IMR-90 (cell line): ENCODE data around the gene ZNF541. TPM values are rescaled to one million over a fixed set of nuclear protein-coding genes. Genes with fewer than 3 reads are reported as not detected.

ENCODE experiments used
- ATAC-seq: fragments of 200-7000 bp; cut with Tn5 transposase; 2 replicates; pipeline ENCODE4 v1.9.1; 2020; ENCODE audit warnings: low read depth, mild to moderate bottlenecking, moderate library complexity
- BruUV-seq: library from RNA; stranded (reverse); fragments of 400-500 nt; replicated peaks from 2 replicates; lab custom pipeline; 2021; lab: Mats Ljungman, UMichigan
- CTCF ChIA-PET: fragments of 300-600 bp; formaldehyde crosslinking; extraction: SDS; loops from one replicate; lab custom pipeline; 2021; ENCODE audit warnings: antibody characterized with exemption; lab: Yijun Ruan, JAX
- POLR2A ChIA-PET: fragments of 300-600 bp; sonication (Branson Sonifier 250); formaldehyde crosslinking; loops from one replicate; lab custom pipeline; 2022; ENCODE audit warnings: antibody characterized with exemption; ENCODE audit not compliant: unreplicated experiment; lab: Charles Lee
- DNase-seq: peaks from one replicate; pipeline ENCODE4 v3.0.0; 2013
- H2AFZ ChIP-seq: replicated peaks from 2 replicates; pipeline ENCODE3; 2013; ENCODE audit warnings: low read length, mild to moderate bottlenecking; ENCODE audit not compliant: poor library complexity
- H2AK5ac ChIP-seq: 2 replicates; pipeline ENCODE4 v1.6.1; 2013; ENCODE audit warnings: low read depth, low read length, inconsistent platforms
- H2AK9ac ChIP-seq: replicated peaks from 2 replicates; pipeline ENCODE3; 2013; ENCODE audit warnings: mild to moderate bottlenecking, low read depth, low read length, moderate library complexity; ENCODE audit not compliant: poor library complexity
- H2BK120ac ChIP-seq: 2 replicates; pipeline ENCODE4 v1.6.1; 2013; ENCODE audit warnings: low read depth, low read length, inconsistent platforms
- H2BK15ac ChIP-seq: 3 replicates; pipeline ENCODE4 v1.6.1; 2013; ENCODE audit warnings: low read depth, low read length, inconsistent platforms
- H2BK20ac ChIP-seq: 2 replicates; pipeline ENCODE4 v1.6.1; 2013; ENCODE audit warnings: low read depth, mild to moderate bottlenecking, inconsistent platforms, low read length, moderate library complexity
- H2BK5ac ChIP-seq: 2 replicates; pipeline ENCODE4 v1.6.1; 2013; ENCODE audit warnings: mild to moderate bottlenecking, low read depth, low read length, inconsistent platforms; ENCODE audit not compliant: poor library complexity, severe bottlenecking
- H3K14ac ChIP-seq: replicated peaks from 2 replicates; pipeline ENCODE4 v1.6.1; 2013; ENCODE audit warnings: low read depth, low read length, inconsistent platforms
- H3K18ac ChIP-seq: 2 replicates; pipeline ENCODE4 v1.6.1; 2013; ENCODE audit warnings: low read depth, low read length, control low read depth
- H3K23ac ChIP-seq: 2 replicates; pipeline ENCODE4 v1.6.1; 2013; ENCODE audit warnings: low read depth, low read length, inconsistent platforms
- H3K27ac ChIP-seq: 2 replicates; pipeline ENCODE4 v1.5.1; 2013; ENCODE audit warnings: mild to moderate bottlenecking, control low read depth, low read length; ENCODE audit not compliant: insufficient read depth
- H3K27me3 ChIP-seq: 2 replicates; pipeline ENCODE4 v1.6.1; 2013; ENCODE audit warnings: low read length; ENCODE audit not compliant: control insufficient read depth, insufficient read depth
- H3K36me3 ChIP-seq: 2 replicates; pipeline ENCODE4 v1.6.1; 2013; ENCODE audit warnings: low read length, mixed read lengths; ENCODE audit not compliant: control insufficient read depth, insufficient read depth
- H3K4ac ChIP-seq: 2 replicates; pipeline ENCODE4 v1.6.1; 2013; ENCODE audit warnings: low read depth, low read length, inconsistent platforms
- H3K4me1 ChIP-seq: 2 replicates; pipeline ENCODE4 v1.6.1; 2013; ENCODE audit warnings: low read length, mixed read lengths; ENCODE audit not compliant: control insufficient read depth, insufficient read depth
- H3K4me2 ChIP-seq: 2 replicates; pipeline ENCODE4 v1.6.1; 2013; ENCODE audit warnings: low read depth, mild to moderate bottlenecking, control low read depth, low read length, moderate library complexity
- H3K4me3 ChIP-seq: 2 replicates; pipeline ENCODE4 v1.5.1; 2013; ENCODE audit warnings: low read depth, mild to moderate bottlenecking, control low read depth, low read length, moderate library complexity; ENCODE audit not compliant: insufficient read depth
- H3K56ac ChIP-seq: 2 replicates; pipeline ENCODE4 v1.6.1; 2013; ENCODE audit warnings: low read length, inconsistent platforms; ENCODE audit not compliant: insufficient read depth; ENCODE audit errors: extremely low read depth
- H3K79me1 ChIP-seq, 2 experiments: 2 replicates each; pipeline ENCODE4 v1.6.1; 2013; ENCODE audit warnings: low read length in 2 of 2, inconsistent platforms in 1 of 2, low read depth in 1 of 2
- H3K9ac ChIP-seq: 2 replicates; pipeline ENCODE4 v1.6.1; 2013; ENCODE audit warnings: low read depth, low read length, control low read depth
- H3K9me1 ChIP-seq: 2 replicates; pipeline ENCODE4 v1.6.1; 2013; ENCODE audit warnings: low read length, inconsistent platforms; ENCODE audit not compliant: insufficient read depth
- H3K9me3 ChIP-seq: 2 replicates; pipeline ENCODE4 v1.6.1; 2013; ENCODE audit warnings: low read length; ENCODE audit not compliant: control insufficient read depth, insufficient read depth
- H4K20me1 ChIP-seq: 2 replicates; pipeline ENCODE4 v1.6.1; 2013; ENCODE audit warnings: low read length, inconsistent platforms; ENCODE audit not compliant: insufficient read depth
- H4K5ac ChIP-seq: 2 replicates; pipeline ENCODE4 v1.6.1; 2013; ENCODE audit warnings: mild to moderate bottlenecking, low read depth, low read length, control low read depth
- H4K8ac ChIP-seq, 2 experiments: 2 replicates each; pipeline ENCODE4 v1.6.1; 2013; ENCODE audit warnings: low read depth in 2 of 2, low read length in 2 of 2, control low read depth in 1 of 2, inconsistent platforms in 1 of 2
- H4K91ac ChIP-seq: 2 replicates; pipeline ENCODE4 v1.6.1; 2013; ENCODE audit warnings: low read depth, low read length, inconsistent platforms; ENCODE audit not compliant: insufficient read depth
- CEBPB ChIP-seq: IDR thresholded peaks from 2 replicates; pipeline ENCODE4 v1.6.1; 2012; ENCODE audit warnings: low read depth, low read length, improper control_type of control experiment
- ELK1 ChIP-seq: fragments of 150-350 bp; IDR thresholded peaks from 2 replicates; pipeline ENCODE4 v1.6.1; 2016; ENCODE audit warnings: low read depth, mild to moderate bottlenecking, low read length, moderate library complexity, borderline replicate concordance
- MXI1 ChIP-seq: IDR thresholded peaks from 2 replicates; pipeline ENCODE4 v1.6.1; 2012; ENCODE audit warnings: low read depth, mild to moderate bottlenecking, low read length, moderate library complexity, borderline replicate concordance
- NFE2L2 ChIP-seq: fragments of 150-350 bp; IDR thresholded peaks from 2 replicates; pipeline ENCODE4 v1.6.1; 2016; ENCODE audit warnings: low read depth, mild to moderate bottlenecking, low read length
- POLR2A ChIP-seq: IDR thresholded peaks from 2 replicates; pipeline ENCODE4 v1.6.1; 2012; ENCODE audit warnings: mild to moderate bottlenecking, low read depth, low read length
- RAD21 ChIP-seq: IDR thresholded peaks from 2 replicates; pipeline ENCODE4 v1.6.1; 2012; ENCODE audit warnings: low read length, improper control_type of control experiment
- RCOR1 ChIP-seq: IDR thresholded peaks from 2 replicates; pipeline ENCODE4 v1.6.1; 2012; ENCODE audit warnings: mild to moderate bottlenecking, low read length, improper control_type of control experiment; ENCODE audit not compliant: insufficient replicate concordance
- RFX5 ChIP-seq: IDR thresholded peaks from 2 replicates; pipeline ENCODE4 v1.8.0; 2012; ENCODE audit warnings: low read depth, mild to moderate bottlenecking, low read length, moderate library complexity
- SMC3 ChIP-seq: fragments of 150-350 bp; IDR thresholded peaks from 2 replicates; pipeline ENCODE4 v1.6.1; 2016; ENCODE audit warnings: low read depth, mild to moderate bottlenecking, antibody characterized with exemption, low read length, moderate library complexity
- WGBS, 2 experiments: methylation state at CpG; one replicate each; pipeline versions ENCODE4 v1.1.5 to v1.1.7; 2013; ENCODE audit warnings: missing lambda C conversion rate in 2 of 2; ENCODE audit not compliant: insufficient read length in 1 of 2; ENCODE audit errors: extremely low coverage in 2 of 2; 5-methylcytosine and 5-hydroxymethylcytosine counted together
- dilution Hi-C: fragments of 300-500 bp; cut with HindIII; formaldehyde crosslinking; loops from one replicate; pipeline ENCODE4 v1.14.3; 2018; ENCODE audit warnings: low sequenced_read_pairs; ENCODE audit not compliant: unreplicated experiment
- in situ Hi-C: fragments of 300-500 bp; cut with MboI; formaldehyde crosslinking; loops from 3 replicates; pipeline ENCODE4 v1.14.3; 2019; ENCODE audit warnings: low sequenced_read_pairs, inconsistent platforms, mixed read lengths
- intact Hi-C: fragments of 100-400 bp; cut with micrococcal nuclease; formaldehyde crosslinking; loops from 2 replicates; pipeline ENCODE4 v1.10.0; 2022
- polyA plus RNA-seq, 3 experiments: library from polyadenylated mRNA; depleted of rRNA; stranded (reverse); fragments of >200 nt; gene quantifications; 2 replicates each; pipeline ENCODE4 v1.2.3, GENCODE V29; 2012; ENCODE audit warnings: low replicate concordance in 1 of 3
- total RNA-seq: library from RNA; depleted of rRNA; stranded (reverse); fragments of >200 nt; gene quantifications from 2 replicates; pipeline ENCODE4 v1.2.3, GENCODE V29; 2012
- TF ChIP-seq, protein P1 (sequence below): fragments of 150-350 bp; IDR thresholded peaks from 2 replicates; pipeline ENCODE4 v1.6.1; 2017; ENCODE audit warnings: mild to moderate bottlenecking, antibody characterized with exemption, low read length, low read depth
- TF ChIP-seq, protein P2 (sequence below): conservative IDR thresholded peaks from 2 replicates; pipeline ENCODE4 v1.5.1; 2012; ENCODE audit warnings: mild to moderate bottlenecking, low read depth, low read length, improper control_type of control experiment

Gene ZNF541
- total and polyA plus RNA-seq, 2 of the 4 experiments (the other 2 are of a cell fraction): not detected

- Histone ChIP-seq H2BK20ac (no peak overlapping the region), H3K4ac (no peak overlapping the region), H4K91ac (no peak overlapping the region), H3K9ac (no peak overlapping the region), H2AK9ac (no peak overlapping the region), H3K4me2 (no peak overlapping the region), H3K9me3 (no peaks in the 10 kb centered on the region), H4K8ac (no peak overlapping the region), H3K23ac (no peak overlapping the region), H3K56ac (no peak overlapping the region), H3K9me1 (peaks cover 27% of the 10 kb centered on the region), H2BK15ac (no peak overlapping the region), H3K36me3 (peaks cover 15% of the 10 kb centered on the region), H3K79me1 (peaks cover 11 to 82% of the 10 kb centered on the region in 2 experiments), H3K18ac (no peak overlapping the region), H3K4me3 (no peak overlapping the region), H2BK5ac (no peak overlapping the region), H2BK120ac (no peak overlapping the region), H3K27me3 (no peaks in the 10 kb centered on the region), H4K20me1 (peaks cover 91% of the 10 kb centered on the region), H2AFZ (no peak overlapping the region), H4K5ac (no peak overlapping the region), H3K27ac (no peak overlapping the region), H3K4me1 (peaks cover 22% of the 10 kb centered on the region), H3K14ac (0 out of 2 replicates have a peak overlapping the region, but pooled peaks have one; percentile 10), H2AK5ac (no peak overlapping the region)
- in situ Hi-C loops (no loop called here), dilution Hi-C loops (no loop called here), intact Hi-C loops (loop anchor here (5.0 kb wide), 1 partner anchor 177 kb away; no protein-coding TSS in a partner anchor)
- ChIA-PET POLR2A (no interaction called here), CTCF (no interaction called here)
- no TSS peak for BruUV-seq
- DNase-seq: no peak
- no peak for TF ChIP-seq RCOR1
- no peak for TF ChIP-seq POLR2A
- no peak for TF ChIP-seq ELK1
- no peak for TF ChIP-seq NFE2L2
- TF ChIP-seq RAD21: no peak
- TF ChIP-seq, protein P1, sequence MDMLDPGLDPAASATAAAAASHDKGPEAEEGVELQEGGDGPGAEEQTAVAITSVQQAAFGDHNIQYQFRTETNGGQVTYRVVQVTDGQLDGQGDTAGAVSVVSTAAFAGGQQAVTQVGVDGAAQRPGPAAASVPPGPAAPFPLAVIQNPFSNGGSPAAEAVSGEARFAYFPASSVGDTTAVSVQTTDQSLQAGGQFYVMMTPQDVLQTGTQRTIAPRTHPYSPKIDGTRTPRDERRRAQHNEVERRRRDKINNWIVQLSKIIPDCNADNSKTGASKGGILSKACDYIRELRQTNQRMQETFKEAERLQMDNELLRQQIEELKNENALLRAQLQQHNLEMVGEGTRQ: no peak
- no peak for TF ChIP-seq MXI1
- no peak for TF ChIP-seq CEBPB
- TF ChIP-seq RFX5: no peak
- TF ChIP-seq, protein P2, sequence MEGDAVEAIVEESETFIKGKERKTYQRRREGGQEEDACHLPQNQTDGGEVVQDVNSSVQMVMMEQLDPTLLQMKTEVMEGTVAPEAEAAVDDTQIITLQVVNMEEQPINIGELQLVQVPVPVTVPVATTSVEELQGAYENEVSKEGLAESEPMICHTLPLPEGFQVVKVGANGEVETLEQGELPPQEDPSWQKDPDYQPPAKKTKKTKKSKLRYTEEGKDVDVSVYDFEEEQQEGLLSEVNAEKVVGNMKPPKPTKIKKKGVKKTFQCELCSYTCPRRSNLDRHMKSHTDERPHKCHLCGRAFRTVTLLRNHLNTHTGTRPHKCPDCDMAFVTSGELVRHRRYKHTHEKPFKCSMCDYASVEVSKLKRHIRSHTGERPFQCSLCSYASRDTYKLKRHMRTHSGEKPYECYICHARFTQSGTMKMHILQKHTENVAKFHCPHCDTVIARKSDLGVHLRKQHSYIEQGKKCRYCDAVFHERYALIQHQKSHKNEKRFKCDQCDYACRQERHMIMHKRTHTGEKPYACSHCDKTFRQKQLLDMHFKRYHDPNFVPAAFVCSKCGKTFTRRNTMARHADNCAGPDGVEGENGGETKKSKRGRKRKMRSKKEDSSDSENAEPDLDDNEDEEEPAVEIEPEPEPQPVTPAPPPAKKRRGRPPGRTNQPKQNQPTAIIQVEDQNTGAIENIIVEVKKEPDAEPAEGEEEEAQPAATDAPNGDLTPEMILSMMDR: no peak
- no peak for TF ChIP-seq SMC3
- WGBS, 2 experiments: no CpG with 5 or more reads among the region's 3 CpGs
- no peak for ATAC-seq
These were observed 41.0 kb upstream of the ZNF541 start for GRCh38 chr19:47614021-47614295.
